Measurements from ENCODE around the gene INHA.

INHA gene

DNA sequence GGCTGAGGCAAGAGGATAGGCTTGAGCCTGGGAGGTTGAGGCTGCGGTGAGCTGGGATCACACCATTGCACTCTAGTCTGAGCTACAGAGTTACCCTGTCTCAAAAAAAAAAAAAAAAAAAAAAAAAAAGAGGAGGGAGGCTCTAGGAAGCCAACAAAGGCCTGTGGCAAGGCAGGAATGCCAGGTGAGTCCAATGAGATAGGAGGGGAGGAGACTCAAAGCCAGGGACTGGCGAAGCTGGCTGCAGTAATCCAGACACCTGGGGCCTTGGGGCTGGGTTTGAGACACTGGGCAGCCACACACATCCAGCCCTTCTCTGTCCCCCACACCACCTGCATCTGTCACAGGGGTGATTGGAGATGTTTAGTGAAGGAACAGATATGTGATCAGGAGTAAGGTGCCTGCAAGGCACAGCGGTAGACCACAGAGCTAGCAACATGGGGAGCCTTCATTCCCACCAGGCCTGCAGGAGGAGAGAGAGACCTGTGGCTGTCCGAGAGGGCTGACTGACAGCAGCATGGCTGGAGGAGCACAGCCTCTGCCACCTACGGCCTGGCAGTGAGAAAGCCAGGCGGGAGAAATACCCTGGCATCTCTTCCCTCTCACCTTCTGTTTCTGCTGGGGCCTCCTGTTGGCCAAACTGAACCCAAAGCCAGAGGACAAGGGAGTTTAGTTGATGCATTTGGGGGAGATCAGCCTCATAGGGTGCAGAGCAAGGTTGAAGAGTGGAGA, 38.0 kb upstream of the INHA start:
- H3K9me3 ChIP-seq (ENCODE audit: severe bottlenecking), result no peaks in the 10 kb centered on the region
- H3K27ac ChIP-seq, result no peak overlapping the region
- no peaks in the 10 kb centered on the region for H3K27me3 ChIP-seq (ENCODE audit: insufficient read depth, low read depth, severe bottlenecking)
- TF ChIP-seq, protein P1, sequence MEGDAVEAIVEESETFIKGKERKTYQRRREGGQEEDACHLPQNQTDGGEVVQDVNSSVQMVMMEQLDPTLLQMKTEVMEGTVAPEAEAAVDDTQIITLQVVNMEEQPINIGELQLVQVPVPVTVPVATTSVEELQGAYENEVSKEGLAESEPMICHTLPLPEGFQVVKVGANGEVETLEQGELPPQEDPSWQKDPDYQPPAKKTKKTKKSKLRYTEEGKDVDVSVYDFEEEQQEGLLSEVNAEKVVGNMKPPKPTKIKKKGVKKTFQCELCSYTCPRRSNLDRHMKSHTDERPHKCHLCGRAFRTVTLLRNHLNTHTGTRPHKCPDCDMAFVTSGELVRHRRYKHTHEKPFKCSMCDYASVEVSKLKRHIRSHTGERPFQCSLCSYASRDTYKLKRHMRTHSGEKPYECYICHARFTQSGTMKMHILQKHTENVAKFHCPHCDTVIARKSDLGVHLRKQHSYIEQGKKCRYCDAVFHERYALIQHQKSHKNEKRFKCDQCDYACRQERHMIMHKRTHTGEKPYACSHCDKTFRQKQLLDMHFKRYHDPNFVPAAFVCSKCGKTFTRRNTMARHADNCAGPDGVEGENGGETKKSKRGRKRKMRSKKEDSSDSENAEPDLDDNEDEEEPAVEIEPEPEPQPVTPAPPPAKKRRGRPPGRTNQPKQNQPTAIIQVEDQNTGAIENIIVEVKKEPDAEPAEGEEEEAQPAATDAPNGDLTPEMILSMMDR (IDR thresholded peaks at IDR 0.05; ENCODE audit: low read depth, low read length), result no peak
- peaks cover 40% of the 10 kb centered on the region for H3K36me3 ChIP-seq
- H3K4me3 ChIP-seq (ENCODE audit: low read depth, low read length), result no peak overlapping the region
- no peak for DNase-seq

DNA sequence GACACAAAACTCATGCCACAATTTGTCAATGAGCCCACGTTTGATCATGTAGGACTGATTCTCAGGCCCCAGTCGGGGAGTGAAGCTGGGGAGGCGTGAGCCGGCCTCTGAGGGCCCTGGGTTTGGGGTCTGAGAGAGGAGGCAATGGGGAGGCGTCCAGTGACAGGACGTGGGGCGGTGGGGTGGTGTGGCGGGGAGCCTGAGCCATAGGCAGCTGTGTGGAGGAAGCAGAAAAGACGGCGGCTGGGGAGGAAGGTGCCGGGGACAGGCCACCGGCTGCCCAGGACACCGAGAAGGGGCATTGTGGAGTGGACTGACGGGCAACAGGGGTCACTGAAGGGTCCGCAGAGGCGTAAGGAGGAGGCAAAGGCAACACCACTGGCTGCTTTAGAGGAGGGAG, 35.7 kb upstream of the INHA start:
- no peak overlapping the region for H3K27ac ChIP-seq
- no peak overlapping the region for H3K4me3 ChIP-seq (ENCODE audit: low read depth, low read length)
- H3K27me3 ChIP-seq (ENCODE audit: insufficient read depth, low read depth, severe bottlenecking), result no peaks in the 10 kb centered on the region
- no peak for DNase-seq
- TF ChIP-seq, protein P1 (IDR thresholded peaks at IDR 0.05; ENCODE audit: low read depth, low read length), result no peak
- H3K36me3 ChIP-seq, result peaks cover 63% of the 10 kb centered on the region
- no peaks in the 10 kb centered on the region for H3K9me3 ChIP-seq (ENCODE audit: severe bottlenecking)

DNA sequence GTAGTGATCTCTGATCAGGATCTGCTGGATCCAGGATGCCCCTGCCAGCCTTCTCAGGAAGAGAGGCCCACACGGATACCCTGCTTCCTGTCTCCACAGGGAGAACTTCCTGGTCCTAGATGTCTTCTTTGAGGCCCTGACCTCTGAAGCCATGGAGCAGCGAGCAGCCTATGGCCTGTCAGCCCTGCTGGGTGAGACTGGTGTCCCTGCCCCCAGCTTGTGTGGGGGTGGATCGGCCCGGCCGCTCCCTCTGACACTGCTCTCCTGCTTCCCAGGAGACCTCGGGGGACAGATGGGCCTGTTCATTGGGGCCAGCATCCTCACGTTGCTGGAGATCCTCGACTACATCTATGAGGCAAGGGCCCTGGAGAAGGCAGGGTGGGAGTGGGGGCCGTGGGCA, 35.1 kb upstream of the INHA start:
- Histone ChIP-seq H3K27ac (no peak overlapping the region), H3K4me3 (ENCODE audit: low read depth, low read length) (no peak overlapping the region), H3K27me3 (ENCODE audit: insufficient read depth, low read depth, severe bottlenecking) (no peaks in the 10 kb centered on the region)

DNA sequence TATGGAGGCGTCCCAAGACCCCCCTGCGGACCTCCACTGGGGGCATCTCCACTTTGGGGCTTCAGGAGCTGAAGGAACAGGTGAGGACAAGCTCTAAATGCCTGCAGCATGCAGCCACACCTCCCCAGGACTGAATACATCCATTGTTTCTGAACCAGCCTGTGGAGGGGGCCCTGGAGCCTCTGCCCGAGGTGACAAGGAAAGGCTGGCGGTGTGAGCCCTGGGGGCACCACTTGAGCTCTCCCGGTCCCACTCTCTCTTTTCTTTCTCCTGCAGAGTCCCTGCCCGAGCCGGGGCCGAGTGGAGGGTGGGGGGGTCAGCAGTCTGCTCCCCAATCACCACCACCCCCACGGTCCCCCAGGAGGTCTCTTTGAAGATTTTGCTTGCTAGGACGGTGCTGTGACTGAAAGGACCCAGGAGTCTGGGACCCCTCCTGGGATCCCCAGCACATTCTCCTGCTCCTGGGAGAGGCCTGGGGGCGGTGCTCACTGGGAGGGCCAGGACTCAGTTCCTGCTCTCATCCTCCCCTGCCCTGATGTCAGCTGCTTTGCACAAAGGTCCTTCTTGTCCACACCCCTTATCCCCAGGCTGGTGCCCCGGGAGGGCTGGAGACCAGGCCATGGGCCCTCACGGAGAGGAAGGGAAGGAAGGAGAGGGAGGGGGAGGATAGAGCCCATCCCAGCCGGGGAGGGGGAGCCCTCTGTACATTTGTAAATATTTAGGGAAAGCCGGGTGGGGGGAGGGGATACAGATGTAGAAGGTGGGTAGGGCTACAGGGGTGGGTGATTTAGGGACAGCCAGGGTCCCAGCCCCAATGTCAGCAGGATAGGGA, 34.2 kb upstream of the INHA start:
- Histone ChIP-seq H3K36me3 (peaks cover 55% of the 10 kb centered on the region), H3K4me3 (ENCODE audit: low read depth, low read length) (no peak overlapping the region), H3K9me3 (ENCODE audit: severe bottlenecking) (no peaks in the 10 kb centered on the region), H3K27me3 (ENCODE audit: insufficient read depth, low read depth, severe bottlenecking) (no peaks in the 10 kb centered on the region), H3K27ac (no peak overlapping the region)
- TF ChIP-seq, protein P1 (IDR thresholded peaks at IDR 0.05; ENCODE audit: low read depth, low read length), result no peak
- DNase-seq, result no peak

More for the DNA sequence above, 35.1 kb upstream of the INHA start:
- DNase-seq, result no peak
- H3K9me3 ChIP-seq (ENCODE audit: severe bottlenecking), result no peaks in the 10 kb centered on the region
- H3K36me3 ChIP-seq, result peaks cover 62% of the 10 kb centered on the region
- TF ChIP-seq, protein P1 (IDR thresholded peaks at IDR 0.05; ENCODE audit: low read depth, low read length), result no peak

DNA sequence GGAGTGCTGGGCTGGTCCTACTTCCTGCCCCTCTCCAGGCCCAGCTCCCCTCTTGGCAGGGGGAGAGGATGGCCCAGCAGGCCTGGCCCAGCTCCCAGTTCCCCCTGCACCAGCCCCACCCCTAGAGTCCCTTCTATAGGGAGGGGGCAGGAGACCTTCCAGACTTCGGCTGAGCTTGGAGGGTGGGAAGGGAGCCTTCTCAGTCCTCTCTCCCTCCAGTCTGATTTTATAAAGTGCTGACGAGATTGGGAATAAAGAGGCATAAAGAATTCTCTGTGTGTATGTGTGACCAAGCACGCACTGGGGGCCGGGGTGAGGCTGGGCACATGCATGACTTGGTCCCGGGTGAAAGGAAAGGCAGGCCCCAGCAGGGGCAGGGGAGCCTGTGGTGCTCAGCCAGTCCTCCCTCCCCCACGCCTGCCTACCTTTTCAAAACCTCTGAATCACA, 33.6 kb upstream of the INHA start:
- peaks cover 51% of the 10 kb centered on the region for H3K36me3 ChIP-seq
- no peak overlapping the region for H3K27ac ChIP-seq
- TF ChIP-seq, protein P1 (IDR thresholded peaks at IDR 0.05; ENCODE audit: low read depth, low read length), result no peak
- no peak for DNase-seq
- H3K4me3 ChIP-seq (ENCODE audit: low read depth, low read length), result no peak overlapping the region
- no peaks in the 10 kb centered on the region for H3K27me3 ChIP-seq (ENCODE audit: insufficient read depth, low read depth, severe bottlenecking)
- no peaks in the 10 kb centered on the region for H3K9me3 ChIP-seq (ENCODE audit: severe bottlenecking)

Measured in WERI-Rb-1 (cell line).